ENCODE measurements around the gene VPS13D. TPM values are rescaled to one million over a fixed set of nuclear protein-coding genes. Genes with fewer than 3 reads are reported as not detected.
"Not testable (repeated sequence)": the region's sequence is repeated elsewhere in the genome, so short reads cannot be mapped to it uniquely, and the experiment has no call there.

VPS13D gene
- total RNA-seq, 2 experiments from 2014 or later: 24.7 to 25.9 TPM

DNA sequence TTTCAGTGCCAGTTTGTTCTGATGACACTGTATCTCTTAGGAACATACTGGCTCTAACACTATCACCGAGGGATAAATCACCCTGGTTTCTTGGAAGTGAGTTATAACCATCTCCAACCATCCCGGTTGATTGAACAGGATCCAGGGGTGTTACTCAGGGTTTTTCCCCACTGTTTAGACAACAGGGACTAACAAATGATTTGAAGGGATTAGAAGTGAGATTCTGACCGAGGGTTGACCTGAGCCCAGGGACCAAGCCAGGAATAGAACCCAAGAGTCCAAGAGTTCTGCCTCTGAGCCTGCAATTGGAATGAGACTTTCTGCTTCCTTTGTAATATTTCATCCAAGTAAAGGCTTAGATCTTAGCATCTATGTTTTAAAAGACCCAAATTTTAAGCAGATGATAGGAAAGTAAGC lies 234.2 kb downstream of the VPS13D start:
- ChIA-PET POLR2A (no interaction called here), CTCF (interaction anchor here (1.1 kb wide), 1 partner anchor 25 kb away, joined by 4 read pairs; no protein-coding TSS in a partner anchor)

DNA sequence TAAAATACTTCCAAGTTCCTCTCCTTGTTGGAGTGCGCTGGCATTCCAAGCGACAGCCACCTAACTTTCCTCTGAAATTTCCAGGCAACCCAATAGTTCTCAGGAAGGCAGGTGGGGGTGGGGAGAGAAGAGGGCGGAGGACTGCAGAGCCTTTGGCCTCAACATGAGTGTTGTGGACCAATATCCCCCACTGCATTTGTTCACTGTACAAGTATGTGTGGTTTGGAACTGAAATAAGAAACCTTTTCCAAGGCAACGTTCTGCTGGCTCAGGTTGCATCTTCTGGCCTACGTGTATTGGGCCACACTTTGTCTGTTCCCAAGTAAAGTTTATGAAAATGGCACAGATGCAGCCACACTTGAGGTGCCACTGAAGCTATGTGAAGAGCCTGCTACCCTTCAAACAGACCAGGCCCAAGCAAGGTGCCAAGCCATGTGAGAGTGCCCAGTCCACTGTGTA lies 234.8 kb downstream of the VPS13D start:
- ChIA-PET CTCF (no interaction called here), POLR2A (no interaction called here)

- POLR2A ChIA-PET: no interaction called here
- CTCF ChIA-PET: no interaction called here
Observed at GRCh38 chr1:12465126-12465525, 235.3 kb downstream of the VPS13D start.

DNA sequence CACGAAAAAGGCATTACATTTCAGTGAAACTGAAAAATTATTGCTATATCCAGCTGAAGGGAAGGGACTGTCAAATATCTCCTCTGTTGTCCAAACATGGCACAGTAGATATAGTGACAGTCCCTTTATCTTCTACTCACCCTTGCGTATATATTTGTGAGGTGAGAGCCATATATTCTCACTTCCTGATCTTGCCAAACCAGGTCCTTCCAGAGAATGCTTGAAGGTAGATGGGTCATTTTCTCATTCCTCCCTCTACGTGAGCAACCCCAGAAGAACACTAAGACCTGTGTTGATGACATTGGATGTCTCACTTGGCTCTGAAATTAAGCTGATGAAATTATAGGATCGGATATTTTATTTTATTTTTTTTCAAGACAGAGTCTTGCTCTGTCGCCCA lies 237.0 kb downstream of the VPS13D start:
- CTCF ChIA-PET: no interaction called here
- POLR2A ChIA-PET: no interaction called here

DNA sequence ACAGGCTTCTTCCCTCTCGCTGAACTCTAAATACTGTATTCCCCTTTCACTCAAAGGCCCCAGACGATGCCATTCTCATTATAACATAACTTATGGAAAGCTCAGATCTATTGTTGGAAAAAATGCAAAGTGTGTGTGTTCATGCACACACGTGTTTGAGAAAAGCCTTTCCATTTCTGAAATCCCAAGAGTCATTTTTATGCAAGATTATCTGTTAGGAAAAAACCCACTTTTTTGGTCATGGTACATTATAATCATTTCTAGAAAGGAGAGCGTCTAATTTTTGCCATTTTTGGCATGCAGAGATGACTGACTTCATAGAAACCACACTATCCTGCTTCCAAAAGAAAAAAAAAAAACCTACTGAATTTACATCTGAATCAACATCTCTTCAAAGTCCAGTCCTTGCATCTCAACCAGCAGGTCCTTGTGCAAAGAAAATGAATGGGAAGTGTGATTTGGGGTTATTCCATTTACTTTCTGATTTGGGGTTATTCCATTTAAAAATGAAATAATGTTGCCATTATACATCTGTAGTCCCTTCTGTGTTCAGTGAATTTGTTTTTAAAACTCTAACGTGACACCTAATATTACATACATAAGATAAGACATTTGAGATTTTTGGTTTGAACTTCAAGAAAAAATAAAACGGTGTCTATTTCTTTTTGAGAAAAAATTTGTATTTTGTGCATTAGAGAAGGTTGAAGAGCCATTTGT lies 237.9 kb downstream of the VPS13D start:
- ChIA-PET CTCF (no interaction called here), POLR2A (interaction anchor here (0.7 kb wide), 1 partner anchor 42 kb away, joined by 3 read pairs; no protein-coding TSS in a partner anchor)

GRCh38 chr1:12468323-12468722 lies 238.5 kb downstream of the VPS13D start:
- ChIA-PET POLR2A (interaction anchor here (1.1 kb wide), 1 partner anchor 42 kb away, joined by 4 read pairs; no protein-coding TSS in a partner anchor), CTCF (no interaction called here)

- ChIA-PET POLR2A (no interaction called here), CTCF (no interaction called here)
Observed at GRCh38 chr1:12469493-12469892, 239.7 kb downstream of the VPS13D start.

DNA sequence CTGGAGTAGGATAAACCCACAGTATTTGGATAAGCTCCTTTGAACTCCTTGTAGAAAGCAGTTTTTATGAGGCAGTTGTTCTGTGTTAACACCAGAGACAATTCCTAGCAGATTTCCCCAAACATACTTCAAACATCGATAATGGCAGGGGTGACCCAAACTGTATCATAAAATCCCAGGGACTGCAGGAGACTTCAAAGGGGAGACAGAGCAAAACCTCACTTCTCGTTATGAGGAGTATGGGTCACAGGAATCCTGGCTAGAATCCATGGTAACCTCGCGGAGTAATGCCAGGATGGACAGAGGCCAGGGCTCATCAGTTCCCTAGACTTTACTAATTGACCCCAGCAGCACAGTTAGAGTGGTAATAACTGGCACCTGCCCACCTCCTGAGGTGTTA lies 240.2 kb downstream of the VPS13D start:
- CTCF ChIA-PET: no interaction called here

GRCh38 chr1:12470916-12471315 lies 241.1 kb downstream of the VPS13D start:
- CTCF ChIA-PET, POLR2A ChIA-PET: not testable (repeated sequence)

More for the DNA sequence above, 240.2 kb downstream of the VPS13D start:
- POLR2A ChIA-PET: no interaction called here

GRCh38 chr1:12472156-12472797 lies 242.4 kb downstream of the VPS13D start:
- CTCF ChIA-PET: interaction anchor here (0.6 to 1.3 kb wide), 3 partner anchors 13 to 81 kb away, joined by 3 to 4 read pairs (median 4); no protein-coding TSS in a partner anchor
- POLR2A ChIA-PET: interaction anchor here (0.5 to 2.3 kb wide), 3 partner anchors 19 to 147 kb away, joined by 3 to 7 read pairs (median 3); no protein-coding TSS in a partner anchor

- CTCF ChIA-PET: interaction anchor here (0.6 to 1.3 kb wide), 4 partner anchors 14 to 147 kb away, joined by 3 to 6 read pairs (median 4); no protein-coding TSS in a partner anchor
- POLR2A ChIA-PET: interaction anchor here (2.3 kb wide), 1 partner anchor 35 kb away, joined by 7 read pairs; no protein-coding TSS in a partner anchor
Observed at GRCh38 chr1:12472798-12473551, 243.1 kb downstream of the VPS13D start.

DNA sequence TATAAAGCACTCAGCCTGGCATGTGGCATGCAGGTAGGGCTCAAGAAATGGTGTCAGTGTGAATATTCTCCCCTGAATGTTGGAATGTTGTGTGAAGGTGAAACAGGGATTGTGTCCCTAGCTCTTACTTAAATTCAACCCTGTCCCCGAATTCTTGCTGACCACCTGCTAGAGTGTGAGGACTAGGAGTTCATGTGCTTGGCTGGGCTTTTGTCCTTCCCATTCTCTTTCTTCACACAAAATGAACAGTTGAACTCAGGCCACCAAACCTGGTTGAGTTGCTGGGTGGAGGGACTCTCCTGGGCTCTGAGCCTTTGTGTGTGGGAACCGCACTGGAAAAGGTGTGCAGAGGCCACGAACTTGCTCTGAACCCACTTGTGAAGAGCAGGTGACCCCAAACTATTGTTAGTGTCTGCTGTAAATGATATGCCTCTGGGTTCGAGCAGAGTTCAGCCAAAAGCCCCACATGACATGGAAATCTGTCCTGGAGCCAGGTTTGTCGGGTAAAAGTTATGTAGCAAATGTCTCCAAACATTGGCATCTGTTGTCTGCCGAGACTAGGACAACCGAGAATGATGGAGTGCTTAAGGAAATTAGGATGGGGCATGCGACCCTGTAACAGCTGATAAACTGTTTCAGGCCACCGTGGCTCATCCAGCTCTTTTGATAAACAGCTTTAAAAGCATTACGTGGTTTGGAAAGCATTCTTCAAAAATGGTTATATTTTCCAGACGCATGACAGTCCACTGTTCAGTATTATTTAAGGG lies 243.9 kb downstream of the VPS13D start:
- CTCF ChIA-PET: interaction anchor here (1.1 to 1.3 kb wide), 3 partner anchors 37 to 146 kb away, joined by 3 to 6 read pairs (median 3); no protein-coding TSS in a partner anchor
- POLR2A ChIA-PET: interaction anchor here (1.0 to 2.3 kb wide), 2 partner anchors 36 to 144 kb away, joined by 3 to 7 read pairs; no protein-coding TSS in a partner anchor

- ChIA-PET CTCF (interaction anchor here (1.1 to 1.3 kb wide), 3 partner anchors 28 to 36 kb away, joined by 3 to 4 read pairs (median 3); no protein-coding TSS in a partner anchor), POLR2A (interaction anchor here (0.6 to 1.0 kb wide), 2 partner anchors 38 to 142 kb away, joined by 3 to 5 read pairs; no protein-coding TSS in a partner anchor)
Observed at GRCh38 chr1:12475101-12475500, 245.3 kb downstream of the VPS13D start.

DNA sequence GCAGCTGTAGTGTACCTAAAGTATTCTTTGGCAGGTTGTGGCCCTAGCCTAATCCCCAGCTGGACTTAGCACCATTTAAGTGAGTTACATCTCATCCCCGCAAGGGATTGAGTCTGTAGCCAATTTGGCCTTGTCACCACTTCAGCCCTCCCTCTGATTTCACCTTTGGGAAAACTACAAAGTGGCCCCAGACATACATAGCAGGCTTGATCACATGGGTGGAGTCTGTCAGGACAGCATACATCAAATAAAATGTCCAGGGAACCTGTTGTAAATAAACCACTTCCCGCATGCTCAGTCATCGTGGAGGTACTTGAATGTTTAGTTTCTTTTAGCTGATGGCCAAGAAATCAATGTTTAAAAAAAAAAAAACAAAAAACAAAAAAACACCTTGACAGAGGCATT lies 245.7 kb downstream of the VPS13D start:
- POLR2A ChIA-PET: interaction anchor here (0.6 to 1.0 kb wide), 2 partner anchors 26 to 37 kb away, joined by 3 to 4 read pairs; no protein-coding TSS in a partner anchor
- CTCF ChIA-PET: interaction anchor here (1.1 to 1.3 kb wide), 2 partner anchors 28 to 37 kb away, joined by 3 to 4 read pairs; no protein-coding TSS in a partner anchor

GRCh38 chr1:12475947-12476346 lies 246.1 kb downstream of the VPS13D start:
- CTCF ChIA-PET: interaction anchor here (1.1 to 1.3 kb wide), 2 partner anchors 27 to 37 kb away, joined by 3 to 4 read pairs; no protein-coding TSS in a partner anchor
- POLR2A ChIA-PET: interaction anchor here (0.5 to 1.0 kb wide), 3 partner anchors 13 to 37 kb away, joined by 3 to 4 read pairs (median 3); no protein-coding TSS in a partner anchor

DNA sequence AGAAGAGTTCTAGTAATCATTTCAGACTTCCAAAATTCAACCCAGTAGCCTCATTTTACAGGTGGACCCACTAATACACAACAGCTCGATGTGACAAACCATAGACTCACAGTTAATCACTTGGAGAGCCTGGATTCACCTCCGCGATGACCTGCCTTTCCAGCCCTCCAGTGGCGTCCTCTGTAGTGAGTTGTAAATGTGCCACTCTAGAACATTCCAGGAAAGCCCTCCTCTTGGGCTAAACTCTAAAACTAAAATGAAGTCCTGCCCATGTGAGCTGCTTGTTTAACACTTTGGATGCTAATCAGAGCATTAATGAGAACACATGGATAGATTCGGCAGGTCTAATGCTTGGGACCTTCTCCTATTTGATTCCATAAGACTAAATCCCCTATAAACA lies 247.5 kb downstream of the VPS13D start:
- POLR2A ChIA-PET: interaction anchor here (0.5 to 0.6 kb wide), 3 partner anchors 16 to 293 kb away, joined by 3 to 11 read pairs (median 3); no protein-coding TSS in a partner anchor
- CTCF ChIA-PET: no interaction called here

DNA sequence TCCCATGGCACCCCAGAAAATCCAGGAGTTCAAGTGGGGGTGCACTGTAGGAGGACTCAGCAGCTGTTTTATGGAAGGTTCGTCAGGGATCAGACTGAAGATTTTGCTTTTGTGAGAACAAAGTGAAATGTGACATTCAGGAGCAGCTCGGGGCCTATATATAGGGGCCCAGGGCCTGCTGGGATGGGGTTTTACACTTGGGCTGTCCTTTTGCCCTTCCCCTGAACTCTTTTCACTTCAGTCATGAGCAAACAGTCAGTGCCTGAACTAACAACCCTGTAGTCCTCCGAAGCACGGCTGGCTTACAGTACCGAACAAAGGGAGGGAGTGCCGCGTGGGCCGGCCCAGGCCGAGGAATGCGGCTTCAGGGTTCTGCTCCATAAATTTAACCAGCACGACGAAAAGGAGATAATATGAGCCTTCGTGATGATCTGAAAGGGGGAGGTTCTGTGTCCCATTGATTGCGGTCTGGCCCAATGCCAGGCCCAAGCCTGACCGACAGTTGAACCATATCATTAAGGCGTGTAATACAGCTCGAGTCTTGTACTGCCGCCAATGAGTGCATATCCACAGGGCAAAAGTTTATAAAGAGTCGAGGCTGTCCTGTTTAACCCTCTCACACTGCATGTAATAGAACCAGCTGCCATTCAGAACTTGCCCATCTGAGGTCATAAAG lies 248.2 kb downstream of the VPS13D start:
- ChIA-PET CTCF (no interaction called here), POLR2A (interaction anchor here (0.5 to 1.0 kb wide), 2 partner anchors 33 to 43 kb away, joined by 3 to 4 read pairs; no protein-coding TSS in a partner anchor)

DNA sequence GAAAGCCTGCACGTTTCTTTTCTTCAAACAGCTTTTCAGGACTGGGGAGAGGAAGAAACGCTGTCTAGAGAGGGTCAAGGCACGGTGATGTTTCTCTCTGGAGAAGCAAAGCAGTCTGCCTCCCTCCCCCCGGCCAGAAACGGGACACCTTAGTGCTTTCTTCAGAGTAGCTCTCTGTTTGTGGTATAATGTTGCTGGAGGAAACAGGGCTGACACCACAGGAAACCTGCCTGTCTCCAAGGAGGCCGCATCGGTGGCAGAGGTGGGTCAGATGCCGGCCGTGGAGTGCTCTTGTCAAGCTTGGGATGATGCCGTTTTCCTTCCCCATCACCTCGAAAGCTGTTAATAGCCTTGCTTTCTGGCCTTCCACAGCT lies 248.8 kb downstream of the VPS13D start:
- ChIA-PET POLR2A (interaction anchor here (1.0 kb wide), 1 partner anchor 32 kb away, joined by 4 read pairs; no protein-coding TSS in a partner anchor), CTCF (interaction anchor here (0.7 kb wide), 1 partner anchor 41 kb away, joined by 4 read pairs; no protein-coding TSS in a partner anchor)
